Stimulated activated CD8-positive, alpha-beta memory T cell treated with anti-CD3 and anti-CD28 coated beads, Interleukin-4, amount 100 ng/mL, for 48 hours (primary cell): ENCODE data around the gene OR6X1.
A peak's percentile ranks its signal among the peaks of the same experiment; 100 is the strongest.
"Not testable (repeated sequence)": the region's sequence is repeated elsewhere in the genome, so short reads cannot be mapped to it uniquely, and the experiment has no call there.

Experiments used
- DNase-seq: peaks from one replicate; pipeline ENCODE4 v3.0.0-alpha.2; 2020

The OR6X1 gene

GRCh38 chr11:123751781-123752180, 2.5 kb downstream of the OR6X1 start:
- no peak for DNase-seq

- DNase-seq = not testable (repeated sequence)
Observed at GRCh38 chr11:123748349-123748748, 6.0 kb downstream of the OR6X1 start.

GRCh38 chr11:123745764-123746451, 8.4 kb downstream of the OR6X1 start:
- DNase-seq = no peak

- DNase-seq = no peak
Observed at GRCh38 chr11:123742724-123743120, 11.6 kb downstream of the OR6X1 start.

- no peak for DNase-seq
Observed at GRCh38 chr11:123742031-123742723, 12.1 kb downstream of the OR6X1 start.

- DNase-seq = peak; percentile 93
Observed at GRCh38 chr11:123741159-123742030, 12.9 kb downstream of the OR6X1 start, which contains the start of gene ZNF202. Gene ZNF202, minus strand, starts transcription at chr11:123741660. Its CDS starts 10,772 bp downstream, at chr11:123730888.

GRCh38 chr11:123740787-123741158, 13.5 kb downstream of the OR6X1 start:
- peak; percentile 29 for DNase-seq

GRCh38 chr11:123738374-123738773, 15.9 kb downstream of the OR6X1 start:
- DNase-seq = no peak

GRCh38 chr11:123736769-123737168, 17.5 kb downstream of the OR6X1 start:
- DNase-seq = no peak

GRCh38 chr11:123729602-123730001, 24.7 kb downstream of the OR6X1 start:
- no peak for DNase-seq

GRCh38 chr11:123725995-123726655, 28.2 kb downstream of the OR6X1 start:
- no peak for DNase-seq

- no peak for DNase-seq
Observed at GRCh38 chr11:123719452-123719851, 34.9 kb downstream of the OR6X1 start.

- DNase-seq = no peak
Observed at GRCh38 chr11:123718469-123718868, 35.8 kb downstream of the OR6X1 start.

GRCh38 chr11:123718063-123718462, 36.3 kb downstream of the OR6X1 start:
- DNase-seq = no peak

GRCh38 chr11:123712627-123713026, 41.7 kb downstream of the OR6X1 start:
- DNase-seq = not testable (repeated sequence)

- peak; percentile 71 for DNase-seq
Observed at GRCh38 chr11:123707606-123708205, 46.6 kb downstream of the OR6X1 start.

GRCh38 chr11:123707206-123707605, 47.1 kb downstream of the OR6X1 start:
- DNase-seq = no peak

GRCh38 chr11:123704341-123704740, 50.0 kb downstream of the OR6X1 start:
- no peak for DNase-seq
